Stimulated activated naive CD8-positive, alpha-beta T cell treated with anti-CD3 and anti-CD28 coated beads, Interleukin-15, Interleukin-2, amounts not matched to agents 100 ng/mL and 50 ng/mL, for 24 hours (primary cell): ENCODE results near the gene NAXD.
"Not testable (repeated sequence)": the region's sequence is repeated elsewhere in the genome, so short reads cannot be mapped to it uniquely, and the experiment has no call there.

ENCODE experiments used
- H3K27ac Mint-ChIP-seq: one replicate; pipeline ENCODE4 v1.8.0; 2021; ENCODE audit warnings: mild to moderate bottlenecking, mixed read lengths
- H3K27me3 Mint-ChIP-seq: one replicate; pipeline ENCODE4 v1.8.0; 2021; ENCODE audit warnings: mixed read lengths
- H3K36me3 Mint-ChIP-seq: one replicate; pipeline ENCODE4 v1.8.0; 2021; ENCODE audit warnings: low read depth, mixed read lengths
- H3K4me1 Mint-ChIP-seq: one replicate; pipeline ENCODE4 v1.8.0; 2021; ENCODE audit warnings: low read depth, mixed read lengths
- H3K4me3 Mint-ChIP-seq: one replicate; pipeline ENCODE4 v1.8.0; 2021; ENCODE audit warnings: mild to moderate bottlenecking, mixed read lengths
- H3K9me3 Mint-ChIP-seq: one replicate; pipeline ENCODE4 v1.8.0; 2021; ENCODE audit warnings: mixed read lengths

Gene NAXD

DNA sequence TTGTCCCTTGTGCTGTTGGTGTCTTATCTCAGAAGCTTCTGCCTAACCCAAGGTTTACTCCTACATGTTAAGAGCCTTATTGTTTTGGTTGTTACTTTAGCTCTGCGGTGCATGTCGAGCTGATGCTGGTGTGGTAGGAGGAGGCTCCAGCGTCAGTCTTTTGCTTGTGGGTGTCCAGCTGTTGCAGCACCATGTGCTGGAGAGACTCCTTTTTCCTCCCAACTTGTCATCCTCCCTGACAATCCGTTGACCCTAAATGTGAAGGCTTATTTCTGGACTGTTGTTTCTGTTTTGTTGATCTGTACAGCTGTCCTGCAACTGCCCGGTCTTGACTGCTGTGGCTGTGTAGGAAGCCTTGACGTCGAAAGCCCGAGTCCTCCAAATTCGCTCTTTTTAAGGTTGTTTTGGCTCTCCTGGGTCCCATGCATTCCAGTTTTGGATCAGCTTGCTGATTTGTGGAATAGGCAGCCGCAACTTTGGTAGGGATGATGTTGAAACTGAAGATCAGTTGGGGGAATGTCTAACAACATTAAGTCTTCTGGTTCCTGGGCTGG lies 15.3 kb downstream of the NAXD start:
- Mint-ChIP-seq H3K4me1 (peaks cover 24% of the 10 kb centered on the region), H3K27me3 (no peaks in the 10 kb centered on the region), H3K36me3 (peaks cover 32% of the 10 kb centered on the region), H3K27ac (no peak overlapping the region), H3K9me3 (no peaks in the 10 kb centered on the region), H3K4me3 (no peak overlapping the region)

DNA sequence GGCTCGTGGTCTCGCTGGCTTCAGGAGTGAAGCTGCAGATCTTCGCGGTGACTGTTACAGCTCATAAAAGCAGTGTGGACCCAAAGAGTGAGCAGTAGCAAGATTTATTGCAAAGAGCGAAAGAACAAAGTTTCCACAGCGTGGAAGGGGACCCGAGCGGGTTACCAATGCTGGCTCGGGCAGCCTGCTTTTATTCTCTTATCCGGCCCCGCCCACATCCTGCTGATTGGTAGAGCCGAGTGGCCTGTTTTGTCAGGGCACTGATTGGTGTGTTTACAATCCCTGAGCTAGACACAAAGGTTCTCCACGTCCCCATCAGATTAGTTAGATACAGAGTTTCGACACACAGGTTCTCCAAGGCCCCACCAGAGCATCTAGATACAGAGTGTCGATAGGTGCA lies 16.9 kb downstream of the NAXD start:
- Mint-ChIP-seq H3K36me3 (peaks cover 37% of the 10 kb centered on the region), H3K4me1 (peaks cover 19% of the 10 kb centered on the region)
- H3K4me3 Mint-ChIP-seq, H3K27me3 Mint-ChIP-seq, H3K27ac Mint-ChIP-seq, H3K9me3 Mint-ChIP-seq: not testable (repeated sequence)

DNA sequence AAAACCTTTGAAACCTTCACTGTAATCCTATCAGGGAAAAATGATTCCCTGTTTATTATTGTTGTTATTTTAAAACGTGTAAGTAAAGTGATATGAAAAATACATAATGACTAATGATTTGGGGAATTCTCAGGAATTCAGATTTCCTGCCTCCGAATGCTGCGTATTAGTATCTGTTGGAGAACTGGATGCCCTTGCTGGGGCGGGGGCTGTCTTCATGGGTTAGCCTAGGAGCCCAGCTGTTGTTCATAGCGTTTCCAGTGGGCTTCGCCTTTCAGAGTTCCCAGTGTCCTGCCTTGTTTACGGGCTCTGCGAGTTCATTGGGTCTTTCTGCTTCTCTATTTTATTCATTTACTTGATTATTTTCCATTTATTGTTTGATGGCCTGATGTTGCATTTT lies 18.4 kb downstream of the NAXD start:
- H3K27me3 Mint-ChIP-seq = no peaks in the 10 kb centered on the region
- H3K27ac Mint-ChIP-seq = no peak overlapping the region
- H3K36me3 Mint-ChIP-seq = peaks cover 38% of the 10 kb centered on the region

DNA sequence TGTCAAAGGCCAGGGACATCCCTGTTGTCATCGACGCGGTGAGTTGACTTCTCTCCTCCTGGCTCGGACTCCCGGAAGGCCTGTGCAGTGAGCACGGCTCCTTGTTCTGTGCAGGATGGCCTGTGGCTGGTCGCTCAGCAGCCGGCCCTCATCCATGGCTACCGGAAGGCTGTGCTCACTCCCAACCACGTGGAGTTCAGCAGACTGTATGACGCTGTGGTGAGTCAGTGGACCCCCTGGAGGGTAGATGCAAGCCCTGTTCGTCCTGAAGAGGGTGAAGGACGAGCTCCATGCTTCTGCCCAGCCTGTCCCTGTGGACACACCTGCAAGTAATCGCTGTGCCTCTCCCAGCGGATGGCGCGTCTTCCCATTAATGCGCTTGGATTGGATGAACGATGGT lies 19.2 kb downstream of the NAXD start:
- Mint-ChIP-seq H3K4me1 (peaks cover 7% of the 10 kb centered on the region), H3K9me3 (no peaks in the 10 kb centered on the region), H3K27me3 (no peaks in the 10 kb centered on the region), H3K36me3 (peaks cover 44% of the 10 kb centered on the region), H3K4me3 (no peak overlapping the region), H3K27ac (no peak overlapping the region)

More for the DNA sequence above, 18.4 kb downstream of the NAXD start:
- Mint-ChIP-seq H3K4me1 (peaks cover 15% of the 10 kb centered on the region), H3K4me3 (no peak overlapping the region), H3K9me3 (no peaks in the 10 kb centered on the region)

DNA sequence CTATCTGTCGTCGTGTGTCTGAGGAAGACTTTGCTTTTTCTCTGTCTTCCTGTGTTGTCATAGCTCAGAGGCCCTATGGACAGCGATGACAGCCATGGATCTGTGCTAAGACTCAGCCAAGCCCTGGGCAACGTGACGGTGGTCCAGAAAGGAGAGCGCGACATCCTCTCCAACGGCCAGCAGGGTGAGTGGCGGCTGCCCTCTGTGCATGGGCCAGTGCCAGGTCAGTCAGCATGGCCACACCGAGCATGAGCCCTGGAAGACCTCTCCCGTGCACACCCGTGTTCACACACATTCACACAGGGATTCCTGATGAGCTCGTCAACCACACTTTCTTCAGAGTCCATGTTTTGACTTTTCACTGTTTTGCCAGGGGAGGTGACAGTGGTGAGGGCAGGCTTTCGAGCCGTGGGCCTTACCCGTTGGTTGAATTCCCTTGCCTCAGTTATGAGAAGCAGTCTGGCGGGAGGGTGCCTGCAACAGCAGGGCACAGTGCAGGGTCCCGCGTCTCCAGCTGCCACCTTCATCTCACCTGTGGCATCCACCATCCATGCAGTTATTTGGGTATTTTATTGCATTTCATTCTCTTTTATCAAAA lies 20.2 kb downstream of the NAXD start:
- Mint-ChIP-seq H3K27me3 (no peaks in the 10 kb centered on the region), H3K36me3 (peaks cover 50% of the 10 kb centered on the region), H3K4me1 (peaks cover 3% of the 10 kb centered on the region), H3K27ac (no peak overlapping the region), H3K9me3 (no peaks in the 10 kb centered on the region), H3K4me3 (no peak overlapping the region)

DNA sequence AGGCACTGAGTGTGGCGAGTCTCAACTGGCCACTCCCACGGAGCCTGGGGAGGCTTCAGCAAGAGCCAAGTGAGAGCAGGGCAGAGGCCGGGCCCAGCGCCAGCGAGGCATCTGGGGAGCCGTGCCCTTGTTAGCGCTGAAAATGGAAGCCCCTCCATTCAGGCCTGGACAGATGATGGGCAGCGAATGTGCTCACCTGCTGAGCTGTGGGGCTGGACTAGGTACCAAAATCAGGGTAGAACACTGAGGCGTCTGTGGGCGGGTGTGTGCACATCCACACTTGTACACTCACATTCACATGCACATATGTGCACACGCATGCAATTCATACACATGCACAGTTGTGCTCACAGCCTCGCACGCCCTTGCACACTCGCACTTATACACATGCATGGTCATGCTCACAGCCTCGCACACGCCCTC lies 20.7 kb downstream of the NAXD start:
- H3K27ac Mint-ChIP-seq = no peak overlapping the region
- H3K27me3 Mint-ChIP-seq = no peaks in the 10 kb centered on the region
- H3K36me3 Mint-ChIP-seq = peaks cover 51% of the 10 kb centered on the region
- H3K9me3 Mint-ChIP-seq = no peaks in the 10 kb centered on the region
- no peak overlapping the region for H3K4me3 Mint-ChIP-seq
- peaks cover 3% of the 10 kb centered on the region for H3K4me1 Mint-ChIP-seq

DNA sequence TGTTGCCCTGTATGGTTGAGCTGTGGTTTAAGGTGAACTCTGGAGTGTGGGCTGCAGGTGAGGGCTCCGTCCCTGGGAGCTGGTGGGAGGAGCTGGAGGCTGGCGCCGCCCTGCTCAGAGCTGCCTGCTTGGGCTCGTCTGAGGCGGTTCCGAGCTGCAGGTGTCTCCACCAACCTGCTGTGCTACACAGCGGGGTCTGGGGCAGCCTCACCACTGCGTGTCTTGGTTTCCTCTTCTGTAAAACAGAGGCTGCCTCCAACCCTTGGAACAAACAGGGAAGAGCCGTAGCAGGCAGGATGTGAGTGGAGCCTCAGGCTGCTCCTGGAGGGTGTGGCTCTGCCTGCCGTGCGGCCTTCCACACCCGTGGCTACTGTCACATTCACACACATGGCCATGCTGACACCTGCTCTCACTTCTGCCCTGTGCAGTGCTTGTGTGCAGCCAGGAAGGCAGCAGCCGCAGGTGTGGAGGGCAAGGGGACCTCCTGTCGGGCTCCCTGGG lies 21.4 kb downstream of the NAXD start:
- no peak overlapping the region for H3K27ac Mint-ChIP-seq
- H3K9me3 Mint-ChIP-seq = no peaks in the 10 kb centered on the region
- no peak overlapping the region for H3K4me3 Mint-ChIP-seq
- H3K36me3 Mint-ChIP-seq = peaks cover 50% of the 10 kb centered on the region
- H3K4me1 Mint-ChIP-seq = peaks cover 3% of the 10 kb centered on the region
- no peaks in the 10 kb centered on the region for H3K27me3 Mint-ChIP-seq

DNA sequence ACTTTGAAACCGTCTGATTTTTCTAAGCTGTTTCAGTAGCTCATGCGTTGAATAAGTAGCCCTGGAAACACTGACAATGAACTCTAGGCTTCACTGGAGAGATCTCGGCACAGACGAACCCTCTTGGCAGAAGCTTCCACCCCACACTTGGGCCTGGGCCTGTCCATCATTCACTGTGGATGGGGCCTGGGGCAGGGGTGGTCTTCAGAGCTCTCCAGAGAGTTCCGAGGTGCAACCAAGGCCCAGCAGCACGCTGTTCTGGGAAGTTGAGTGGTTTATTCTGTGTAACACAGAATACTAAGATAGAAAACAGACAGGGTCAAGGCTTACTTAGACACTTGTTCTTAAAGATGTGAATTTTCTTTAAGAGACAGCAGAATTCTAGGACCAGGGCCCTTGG lies 21.9 kb downstream of the NAXD start:
- no peak overlapping the region for H3K4me3 Mint-ChIP-seq
- peaks cover 45% of the 10 kb centered on the region for H3K36me3 Mint-ChIP-seq
- no peak overlapping the region for H3K27ac Mint-ChIP-seq

DNA sequence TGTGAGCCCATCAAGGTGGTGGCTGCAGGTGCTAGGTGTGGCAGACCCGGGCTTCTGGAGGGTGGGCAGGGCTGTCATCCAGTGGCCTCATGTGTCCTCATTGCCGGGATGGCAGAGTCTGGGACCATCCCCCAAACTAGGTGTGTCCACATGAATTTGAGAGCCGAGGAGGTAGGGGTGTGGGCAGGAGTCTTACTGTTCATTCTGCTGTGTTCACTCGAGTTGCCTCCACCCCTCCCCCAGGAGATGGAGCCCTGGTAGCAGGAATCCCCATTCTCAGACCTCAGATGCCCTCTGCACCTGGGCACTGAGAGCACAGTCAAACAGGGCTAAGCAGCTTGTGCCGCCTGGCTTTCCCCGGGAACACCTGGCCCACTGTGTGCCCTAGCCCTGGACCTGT lies 22.4 kb downstream of the NAXD start:
- Mint-ChIP-seq H3K27ac (no peak overlapping the region), H3K4me3 (no peak overlapping the region), H3K9me3 (no peaks in the 10 kb centered on the region), H3K4me1 (no peaks in the 10 kb centered on the region), H3K36me3 (peaks cover 46% of the 10 kb centered on the region), H3K27me3 (no peaks in the 10 kb centered on the region)

More for the DNA sequence above, 21.9 kb downstream of the NAXD start:
- no peaks in the 10 kb centered on the region for H3K9me3 Mint-ChIP-seq
- no peaks in the 10 kb centered on the region for H3K27me3 Mint-ChIP-seq
- no peaks in the 10 kb centered on the region for H3K4me1 Mint-ChIP-seq

DNA sequence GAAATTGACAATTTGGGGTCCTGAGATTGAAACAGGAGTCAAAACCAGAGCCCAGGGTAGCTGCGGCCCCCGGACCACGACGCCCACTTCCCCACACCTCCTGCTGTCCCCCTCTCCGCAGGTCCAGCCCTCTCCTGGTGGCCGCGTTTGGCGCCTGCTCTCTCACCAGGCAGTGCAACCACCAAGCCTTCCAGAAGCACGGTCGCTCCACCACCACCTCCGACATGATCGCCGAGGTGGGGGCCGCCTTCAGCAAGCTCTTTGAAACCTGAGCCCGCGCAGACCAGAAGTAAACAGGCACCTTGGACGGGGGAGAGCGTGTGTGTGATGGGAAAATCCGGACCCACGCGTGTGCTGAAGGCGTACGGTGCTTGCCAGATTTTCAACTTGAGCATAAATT lies 22.9 kb downstream of the NAXD start:
- Mint-ChIP-seq H3K9me3 (no peaks in the 10 kb centered on the region), H3K27me3 (no peaks in the 10 kb centered on the region), H3K27ac (no peak overlapping the region), H3K4me1 (no peaks in the 10 kb centered on the region), H3K36me3 (peaks cover 51% of the 10 kb centered on the region), H3K4me3 (no peak overlapping the region)

DNA sequence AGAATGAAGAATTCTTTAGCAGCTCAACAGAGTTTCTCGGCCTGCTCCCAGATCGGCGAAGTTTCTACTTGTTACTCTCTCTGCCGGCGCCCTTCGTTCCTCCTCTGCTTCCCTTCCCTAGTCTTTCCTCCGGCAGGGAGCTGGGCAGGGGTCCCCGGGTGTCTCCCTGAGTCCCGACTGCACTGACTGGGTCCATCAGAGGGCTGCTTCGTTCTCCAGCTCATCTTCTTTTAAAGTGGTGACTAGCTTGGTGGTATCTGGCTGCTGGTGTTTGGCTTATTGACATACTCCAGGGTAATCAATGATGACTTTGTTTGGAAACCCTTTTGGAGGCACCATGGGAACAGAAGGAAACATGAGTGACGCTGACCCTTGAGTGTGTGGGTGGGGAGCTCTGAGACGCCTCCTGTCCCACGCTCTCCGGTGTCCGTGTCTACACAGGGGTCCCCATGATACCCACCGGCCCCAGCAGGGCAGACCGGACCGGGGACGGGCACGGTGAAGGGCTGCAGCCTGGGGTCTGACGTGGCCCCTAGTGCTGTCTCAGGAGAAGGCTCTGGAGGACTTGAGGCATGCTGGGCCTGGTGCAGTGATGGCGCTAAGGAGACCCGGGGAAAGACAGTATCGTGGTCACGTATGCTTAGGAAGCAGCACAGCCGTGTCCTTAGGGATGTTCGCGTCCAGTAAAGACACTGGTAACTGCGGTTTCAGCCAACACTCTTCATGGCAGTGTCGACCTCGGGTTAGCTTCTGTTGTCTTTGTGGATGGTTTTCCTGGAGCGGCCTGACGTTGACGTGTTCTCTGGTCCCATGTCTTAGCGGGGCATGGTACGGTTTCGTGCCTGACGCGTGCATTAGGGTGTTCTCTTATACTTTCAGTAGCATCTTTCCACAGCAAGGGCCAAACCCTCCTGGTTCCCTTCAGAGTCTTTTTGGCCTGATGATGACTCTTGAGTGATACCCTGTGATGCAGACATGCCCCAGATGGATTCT lies 23.8 kb downstream of the NAXD start:
- peaks cover 59% of the 10 kb centered on the region for H3K36me3 Mint-ChIP-seq
- H3K4me3 Mint-ChIP-seq = no peak overlapping the region
- no peaks in the 10 kb centered on the region for H3K4me1 Mint-ChIP-seq
- no peaks in the 10 kb centered on the region for H3K9me3 Mint-ChIP-seq
- H3K27ac Mint-ChIP-seq = no peak overlapping the region
- H3K27me3 Mint-ChIP-seq = no peaks in the 10 kb centered on the region

DNA sequence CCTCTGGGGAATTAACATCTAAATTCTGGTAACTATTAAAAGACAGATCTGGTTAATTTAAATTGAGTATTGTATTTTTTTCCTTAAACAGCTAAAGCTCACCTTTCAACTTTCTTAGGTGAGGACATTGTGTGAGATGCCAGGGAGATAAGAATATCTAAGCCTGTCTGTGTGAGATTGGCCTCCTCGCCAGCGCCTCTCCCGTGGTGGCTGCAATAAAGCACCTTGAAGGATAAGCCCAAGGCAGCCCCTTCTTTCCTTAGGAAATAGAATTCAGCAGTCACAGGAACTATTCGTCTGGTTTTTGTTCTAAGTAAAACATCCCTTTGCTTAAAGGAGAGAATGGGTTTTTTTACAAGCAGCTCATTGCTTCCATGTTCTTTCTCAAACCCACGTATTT lies 24.6 kb downstream of the NAXD start:
- Mint-ChIP-seq H3K36me3 (peaks cover 63% of the 10 kb centered on the region), H3K27me3 (no peaks in the 10 kb centered on the region), H3K9me3 (no peaks in the 10 kb centered on the region), H3K27ac (peak overlapping the region; percentile 69), H3K4me3 (no peak overlapping the region), H3K4me1 (no peaks in the 10 kb centered on the region)

DNA sequence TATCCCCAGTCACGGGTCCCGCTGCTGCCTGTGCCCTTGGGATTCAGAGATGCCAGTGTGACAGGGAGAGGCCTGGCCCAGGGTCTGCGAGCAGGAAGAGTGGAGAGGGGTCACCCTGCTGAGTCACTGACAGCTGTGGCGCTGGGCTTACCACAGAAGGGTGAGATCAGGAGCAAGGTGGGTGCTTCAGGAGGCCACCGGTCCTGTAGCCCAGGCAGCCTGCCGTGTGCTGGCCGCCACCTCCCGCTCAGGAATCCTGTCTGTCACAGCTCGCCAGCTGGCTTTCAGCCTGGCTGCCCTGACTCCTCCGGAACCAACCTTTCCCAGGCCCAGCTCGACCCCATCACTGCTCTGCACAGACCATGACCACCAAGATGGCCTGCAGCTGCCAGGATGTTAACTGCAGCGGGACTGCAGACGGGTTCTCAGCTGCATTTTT lies 25.3 kb downstream of the NAXD start:
- Mint-ChIP-seq H3K27ac (peak overlapping the region; percentile 69), H3K9me3 (no peaks in the 10 kb centered on the region), H3K36me3 (peaks cover 63% of the 10 kb centered on the region), H3K4me1 (no peaks in the 10 kb centered on the region), H3K27me3 (no peaks in the 10 kb centered on the region), H3K4me3 (no peak overlapping the region)

DNA sequence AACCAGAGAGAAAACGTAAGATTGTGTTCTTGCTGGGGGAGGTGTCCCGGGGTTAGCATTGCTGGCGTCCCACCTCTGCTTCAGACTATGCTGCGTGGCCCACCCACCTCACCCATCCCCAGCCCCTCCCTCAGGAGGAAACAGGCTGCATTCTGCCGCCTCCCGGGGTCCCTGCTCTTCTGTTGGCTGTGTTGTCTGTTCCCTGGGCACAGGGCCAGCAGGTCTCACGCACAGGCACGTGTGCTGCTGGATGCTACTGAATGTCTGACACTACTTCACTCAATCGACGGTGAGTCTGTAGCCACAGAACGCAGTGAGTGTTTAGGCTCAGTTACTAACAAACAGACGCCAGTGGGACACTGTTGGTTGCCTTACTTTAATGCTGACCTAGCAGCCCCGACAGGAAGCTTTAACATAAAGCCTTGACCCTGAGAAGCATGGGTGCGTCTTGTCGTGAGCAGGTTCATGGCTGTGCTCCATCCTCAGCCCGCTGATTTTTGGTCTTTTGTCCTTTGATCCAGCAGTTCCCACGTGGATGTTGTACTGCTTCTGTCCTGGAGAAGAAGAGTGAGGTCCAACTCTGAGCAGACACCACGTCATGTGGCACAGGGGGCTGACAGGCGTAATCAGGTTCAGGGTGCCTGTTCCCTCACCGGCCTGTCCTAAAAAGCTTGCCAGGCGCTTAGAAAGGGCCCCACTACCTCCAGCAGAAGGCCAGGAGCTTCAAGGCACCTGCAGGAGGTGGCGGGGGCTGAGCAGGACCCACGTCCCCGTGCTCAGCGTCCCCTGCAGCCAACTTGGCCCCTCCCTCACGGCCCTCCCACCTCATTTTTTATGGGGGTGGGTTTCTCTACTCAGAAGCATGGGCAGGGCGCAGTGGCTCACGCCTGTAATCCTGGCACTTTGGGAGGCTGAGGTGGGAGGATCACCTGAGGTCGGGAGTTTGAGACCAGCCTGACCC lies 26.0 kb downstream of the NAXD start:
- peak overlapping the region; percentile 77 for H3K27ac Mint-ChIP-seq
- H3K9me3 Mint-ChIP-seq = no peaks in the 10 kb centered on the region
- peaks cover 61% of the 10 kb centered on the region for H3K36me3 Mint-ChIP-seq
- H3K27me3 Mint-ChIP-seq = no peaks in the 10 kb centered on the region
- H3K4me3 Mint-ChIP-seq = no peak overlapping the region
- peaks cover 4% of the 10 kb centered on the region for H3K4me1 Mint-ChIP-seq
